8988T (cell line): ENCODE measurements around the gene CYP26A1.

Experiments used
- DNase-seq: peaks from one replicate; pipeline ENCODE4 v3.0.0; 2011

Gene CYP26A1

GRCh38 chr10:93073539-93074146, at the start of gene CYP26A1:
Gene CYP26A1 (plus strand): TSS chr10:93073893. CDS start chr10:93073935, 42 bp downstream.
- no peak for DNase-seq

- no peak for DNase-seq
Observed at GRCh38 chr10:93026072-93026471, 47.6 kb upstream of the CYP26A1 start.

GRCh38 chr10:93027508-93027907, 46.2 kb upstream of the CYP26A1 start:
- DNase-seq, result no peak

GRCh38 chr10:93028883-93029282, 44.8 kb upstream of the CYP26A1 start:
- DNase-seq, result no peak

GRCh38 chr10:93030409-93030808, 43.3 kb upstream of the CYP26A1 start:
- DNase-seq, result no peak

- DNase-seq, result no peak
Observed at GRCh38 chr10:93032105-93032808, 41.4 kb upstream of the CYP26A1 start.

- DNase-seq, result no peak
Observed at GRCh38 chr10:93032809-93033137, 40.9 kb upstream of the CYP26A1 start.

GRCh38 chr10:93034426-93034825, 39.3 kb upstream of the CYP26A1 start:
- no peak for DNase-seq

- DNase-seq, result no peak
Observed at GRCh38 chr10:93039110-93039509, 34.6 kb upstream of the CYP26A1 start.

GRCh38 chr10:93039721-93040120, 34.0 kb upstream of the CYP26A1 start:
- no peak for DNase-seq

GRCh38 chr10:93054486-93054885, 19.2 kb upstream of the CYP26A1 start:
- no peak for DNase-seq

- DNase-seq, result no peak
Observed at GRCh38 chr10:93058139-93058538, 15.6 kb upstream of the CYP26A1 start.

- peak; percentile 28 for DNase-seq
Observed at GRCh38 chr10:93059975-93060886, 13.5 kb upstream of the CYP26A1 start, which contains the start of gene CYP26C1. Gene CYP26C1 (plus strand): TSS chr10:93060798. CDS start chr10:93061264, 466 bp downstream.

- DNase-seq, result peak; percentile 37
Observed at GRCh38 chr10:93060887-93061593, 12.7 kb upstream of the CYP26A1 start.

- peak; percentile 37 for DNase-seq
Observed at GRCh38 chr10:93061594-93062513, 11.8 kb upstream of the CYP26A1 start.

GRCh38 chr10:93062514-93063143, 11.1 kb upstream of the CYP26A1 start:
- DNase-seq, result peak; percentile 42

GRCh38 chr10:93063144-93063976, 10.3 kb upstream of the CYP26A1 start:
- DNase-seq, result peak; percentile 53

- DNase-seq, result peak; percentile 37
Observed at GRCh38 chr10:93063977-93064660, 9.6 kb upstream of the CYP26A1 start.

- no peak for DNase-seq
Observed at GRCh38 chr10:93064874-93065660, 8.6 kb upstream of the CYP26A1 start.
